Ovary (tissue), 3 donors: Measurements from ENCODE around the gene TMEM126B.

ENCODE experiments used
- CTCF ChIP-seq, 3 donors: fragments of 450-650 bp in 2 of 3; fragments of 200-600 bp in 1 of 3; IDR thresholded peaks; one replicate each; pipeline versions ENCODE4 v1.5.1 to v1.8.0; 2016 to 2022; ENCODE audit warnings: antibody characterized with exemption in 3 of 3, mild to moderate bottlenecking in 1 of 3
- POLR2A ChIP-seq: fragments of 450-650 bp; IDR thresholded peaks from one replicate; pipeline ENCODE4 v1.6.1; 2017; ENCODE audit warnings: antibody characterized with exemption, mild to moderate bottlenecking, moderate library complexity
- donor health status: DM: no; HTN: no; CAD: no.

GRCh38 chr11:85647604-85648299 is 19.4 kb downstream of the TMEM126B start, which contains the start of gene TMEM126A:
- TF ChIP-seq CTCF (IDR thresholded peaks at IDR 0.05) (no peak), POLR2A (peak; percentile 63)
